GM21390 (cell line): ENCODE measurements around the gene XIRP2.
"Not testable (repeated sequence)": the region's sequence is repeated elsewhere in the genome, so short reads cannot be mapped to it uniquely, and the experiment has no call there.

Experiments
- ATAC-seq: cut with Tn5 transposase; IDR thresholded peaks from one replicate; pipeline ENCODE4 v1.9.1; 2021; ENCODE audit not compliant: unreplicated experiment

The XIRP2 gene

GRCh38 chr2:167191588-167191987 lies 303.3 kb downstream of the XIRP2 start:
- ATAC-seq = no peak

DNA sequence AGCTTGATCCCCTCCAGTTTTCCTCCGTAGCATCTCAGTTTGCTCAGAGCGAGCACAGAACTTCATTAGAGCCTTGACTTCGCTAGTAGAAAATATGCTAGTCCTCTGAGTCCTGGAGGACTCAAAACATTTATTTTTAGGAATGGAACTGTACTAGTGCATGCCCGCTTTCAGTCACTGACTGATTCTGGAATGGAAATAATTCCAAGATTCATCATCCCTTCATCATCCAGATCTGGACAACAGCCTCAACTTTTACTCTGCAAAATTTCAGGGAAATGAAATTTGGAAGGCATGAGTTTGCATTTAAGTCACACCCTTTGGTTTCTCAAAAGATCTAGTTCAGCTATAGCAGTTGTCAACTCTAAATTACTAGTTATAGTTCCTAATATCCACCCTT lies 304.6 kb downstream of the XIRP2 start:
- no peak for ATAC-seq

DNA sequence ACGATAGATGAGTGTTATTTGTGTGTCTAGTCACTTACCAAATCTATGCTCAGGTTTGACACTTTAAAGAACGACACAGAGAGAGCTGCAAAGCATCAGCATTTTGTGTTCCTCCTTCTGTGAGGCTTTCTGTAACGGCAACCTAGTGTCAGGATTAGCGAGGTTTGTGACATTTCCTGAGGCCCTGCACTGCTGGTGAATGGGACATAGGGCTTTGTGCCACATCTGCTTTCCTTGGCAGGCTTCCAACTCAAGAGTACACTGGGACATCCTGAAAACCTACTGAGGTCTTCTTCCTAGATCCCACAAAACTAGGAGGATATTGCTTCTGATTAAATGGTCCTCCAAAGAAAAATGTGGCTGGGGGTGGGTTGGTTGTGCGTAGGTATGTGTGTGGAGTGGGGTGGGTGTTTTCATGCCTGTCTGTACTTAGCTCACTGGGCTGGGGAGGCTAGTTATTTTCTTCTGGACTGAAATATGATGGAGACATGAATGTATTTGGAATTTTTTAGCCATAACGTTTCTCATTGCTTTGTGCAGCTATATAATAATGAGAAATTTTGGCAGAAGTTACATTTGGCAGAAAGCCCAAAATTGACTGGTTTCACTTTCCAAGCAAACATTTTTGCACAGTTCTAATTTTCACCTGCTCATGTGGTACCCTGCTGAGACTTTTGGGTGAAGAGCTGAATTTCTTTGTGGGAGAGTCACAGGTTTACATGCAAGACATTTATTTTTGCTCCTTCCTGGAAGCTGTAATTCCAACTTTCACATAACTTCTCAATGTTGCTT lies 308.4 kb downstream of the XIRP2 start:
- peak; percentile 54 for ATAC-seq

DNA sequence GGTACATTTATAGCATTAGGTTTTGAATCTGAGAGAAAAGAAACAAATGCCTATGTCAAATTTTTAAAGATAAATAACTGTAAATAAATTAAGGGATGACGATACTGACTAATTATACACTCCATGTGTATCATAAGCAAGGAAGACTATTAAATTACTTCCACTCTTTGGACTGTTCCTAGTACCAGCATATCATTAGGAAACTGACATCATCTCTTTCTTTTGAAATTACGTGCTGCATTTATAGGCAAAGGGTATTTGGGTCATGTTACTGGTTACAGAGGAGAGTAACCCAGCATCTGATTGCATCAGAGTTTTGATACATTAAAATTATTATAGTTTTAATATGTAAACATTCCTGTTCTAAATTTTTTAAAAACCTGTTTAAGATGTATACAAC lies 309.7 kb downstream of the XIRP2 start:
- no peak for ATAC-seq

GRCh38 chr2:167198576-167198975 lies 310.3 kb downstream of the XIRP2 start:
- ATAC-seq = no peak

GRCh38 chr2:167200019-167200418 lies 311.7 kb downstream of the XIRP2 start:
- no peak for ATAC-seq

GRCh38 chr2:167209784-167210183 lies 321.5 kb downstream of the XIRP2 start:
- ATAC-seq = no peak

GRCh38 chr2:167212014-167212648 lies 323.9 kb downstream of the XIRP2 start:
- peak; percentile 85 for ATAC-seq

- no peak for ATAC-seq
Measured at GRCh38 chr2:167215595-167215994, 327.3 kb downstream of the XIRP2 start.

GRCh38 chr2:167237478-167237877 lies 349.2 kb downstream of the XIRP2 start:
- no peak for ATAC-seq

DNA sequence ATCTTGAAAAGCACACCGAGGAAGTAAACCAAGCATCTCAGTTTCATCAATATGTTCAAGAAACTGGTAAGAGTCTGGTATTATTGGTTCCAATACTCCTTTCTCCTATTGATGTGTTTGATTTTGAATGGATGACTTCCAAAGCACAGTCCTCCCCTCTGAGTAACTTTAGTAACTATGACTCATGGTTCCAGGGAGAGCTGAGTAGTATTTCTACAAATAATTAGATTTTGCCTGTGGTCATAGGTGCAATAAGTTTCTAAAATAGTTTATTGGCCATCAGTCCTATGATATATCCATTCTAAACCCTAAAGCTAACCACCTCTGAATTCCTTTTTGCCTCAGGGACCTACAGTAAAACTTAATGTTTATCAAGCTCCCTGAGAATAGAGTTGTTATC lies 352.4 kb downstream of the XIRP2 start:
- no peak for ATAC-seq

GRCh38 chr2:167249197-167249596 lies 360.9 kb downstream of the XIRP2 start:
- no peak for ATAC-seq

DNA sequence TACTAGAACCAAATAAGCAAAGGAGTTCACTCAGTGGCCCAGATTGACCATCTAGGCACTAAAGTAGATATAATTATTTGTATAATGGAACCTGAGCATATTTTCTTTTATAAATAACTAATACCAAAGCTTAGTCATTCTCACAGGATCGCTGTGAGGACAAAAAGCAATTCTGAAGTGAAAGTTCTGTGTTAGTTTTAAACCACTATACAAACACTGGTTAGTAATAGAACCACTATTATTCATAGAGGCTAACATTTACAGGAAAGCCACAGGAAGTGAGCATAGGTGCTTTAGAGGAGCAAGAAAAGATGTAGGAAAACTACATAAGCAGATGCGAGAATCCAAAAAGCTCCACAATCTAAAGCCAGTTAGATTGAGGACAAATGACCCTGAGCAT lies 364.7 kb downstream of the XIRP2 start:
- no peak for ATAC-seq

DNA sequence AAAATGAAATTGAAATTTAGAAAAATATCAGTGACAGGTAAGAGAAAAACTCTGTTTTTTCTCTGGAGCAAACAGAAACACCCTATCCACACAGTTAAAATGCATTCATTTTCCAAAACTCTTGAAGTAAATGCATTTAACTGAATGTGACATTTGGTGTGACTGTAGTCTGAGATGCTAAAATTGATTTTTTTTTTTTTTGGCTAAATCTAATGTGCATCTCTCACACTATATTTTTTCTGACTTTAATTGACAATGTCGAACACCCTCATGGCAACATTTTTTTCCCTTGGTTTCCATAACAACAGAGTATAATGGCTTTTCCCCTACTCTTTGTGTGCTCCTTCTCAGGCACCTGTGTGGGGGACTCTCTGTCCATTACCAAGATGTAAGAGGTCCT lies 366.4 kb downstream of the XIRP2 start:
- ATAC-seq = no peak

DNA sequence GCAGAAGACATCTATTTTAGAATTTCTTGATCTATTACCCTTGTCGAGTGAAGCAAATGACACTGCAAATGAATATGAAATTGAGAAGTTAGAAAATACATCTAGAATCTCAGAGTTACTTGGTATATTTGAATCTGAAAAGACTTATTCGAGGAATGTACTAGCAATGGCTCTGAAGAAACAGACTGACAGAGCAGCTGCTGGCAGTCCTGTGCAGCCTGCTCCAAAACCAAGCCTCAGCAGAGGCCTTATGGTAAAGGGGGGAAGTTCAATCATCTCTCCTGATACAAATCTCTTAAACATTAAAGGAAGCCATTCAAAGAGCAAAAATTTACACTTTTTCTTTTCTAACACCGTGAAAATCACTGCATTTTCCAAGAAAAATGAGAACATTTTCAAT lies 370.4 kb downstream of the XIRP2 start:
- no peak for ATAC-seq

DNA sequence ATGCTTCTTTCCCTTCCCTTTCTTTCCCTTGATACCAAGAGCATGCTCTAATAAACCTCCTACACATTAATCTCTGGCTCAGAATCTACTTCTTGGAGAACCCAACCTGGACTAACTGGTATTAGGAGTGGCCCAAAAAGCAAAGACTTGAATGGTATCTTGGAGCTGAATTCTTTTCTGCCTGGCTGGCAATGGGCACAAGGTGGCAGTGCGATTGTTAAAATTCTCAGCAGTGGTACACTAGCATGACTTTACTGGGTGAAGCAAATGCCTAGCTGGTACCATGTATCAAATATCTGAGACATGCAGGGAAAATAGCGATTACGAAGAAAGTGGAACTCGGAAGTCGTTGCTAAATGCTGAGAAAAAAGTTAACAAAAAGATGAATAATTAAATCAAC lies 376.1 kb downstream of the XIRP2 start:
- ATAC-seq = no peak

DNA sequence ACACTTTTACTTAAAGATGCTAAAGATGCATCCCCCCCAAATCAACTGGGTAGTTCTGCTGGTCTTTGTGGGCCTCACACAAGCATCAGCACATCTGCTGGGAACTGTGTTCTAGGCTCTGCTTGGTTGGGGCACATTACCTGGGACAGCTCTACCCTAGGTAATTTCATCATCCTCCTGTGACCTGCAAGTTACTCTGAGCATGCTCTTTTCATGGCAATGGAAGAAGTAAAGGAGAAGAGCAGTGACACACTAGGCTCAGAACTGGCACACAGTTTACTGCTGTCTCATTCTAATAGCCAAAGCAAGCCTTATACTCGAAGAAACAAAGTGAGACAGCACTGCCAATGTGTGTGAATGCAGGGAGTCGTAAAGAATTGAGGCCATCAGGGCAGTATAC lies 376.7 kb downstream of the XIRP2 start:
- ATAC-seq = no peak

- ATAC-seq = no peak
Measured at GRCh38 chr2:167265722-167266121, 377.4 kb downstream of the XIRP2 start.

GRCh38 chr2:167268245-167268644 lies 380.0 kb downstream of the XIRP2 start:
- not testable (repeated sequence) for ATAC-seq

GRCh38 chr2:167271932-167272331 lies 383.7 kb downstream of the XIRP2 start:
- ATAC-seq = no peak

DNA sequence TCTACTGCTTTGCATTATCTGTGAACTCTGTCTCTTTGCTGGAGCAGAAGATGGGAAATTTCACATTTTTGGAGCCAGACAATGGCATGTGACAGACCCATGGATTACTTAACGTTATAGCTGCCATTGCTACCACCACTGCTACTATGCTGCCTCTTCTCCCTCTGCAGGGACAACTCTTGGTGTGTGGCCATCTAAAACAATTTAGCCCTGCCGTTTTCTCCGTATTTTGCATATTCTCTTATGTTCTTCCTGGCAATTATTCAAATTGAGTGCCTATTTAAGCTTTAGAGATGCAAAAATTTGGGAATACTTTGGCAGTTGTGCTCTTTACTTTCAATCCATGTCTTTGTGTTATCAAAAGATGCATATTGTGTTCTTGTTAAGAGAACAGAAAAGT lies 386.8 kb downstream of the XIRP2 start:
- no peak for ATAC-seq

DNA sequence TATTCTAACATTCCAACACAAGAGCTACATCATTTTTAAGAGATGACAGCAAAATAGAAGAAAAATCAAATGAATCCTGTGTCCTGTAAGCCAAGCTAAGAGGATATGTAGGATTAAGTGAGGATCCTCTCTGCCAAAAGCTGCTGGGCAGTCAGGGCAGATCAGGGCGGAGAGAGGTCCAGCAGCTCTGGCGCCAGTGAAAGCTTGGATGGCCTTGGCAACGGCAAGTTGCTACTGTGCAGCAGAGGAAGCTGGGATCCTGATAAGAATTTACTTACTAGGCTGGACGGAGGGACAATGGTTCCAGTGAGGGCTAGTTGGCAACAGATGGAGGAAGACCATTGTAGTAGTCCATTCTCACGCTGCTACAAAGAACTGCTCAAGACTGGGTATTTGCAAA lies 391.5 kb downstream of the XIRP2 start:
- ATAC-seq = no peak

- ATAC-seq = no peak
Measured at GRCh38 chr2:167287212-167287611, 398.9 kb downstream of the XIRP2 start.
